ENCODE measurements around the gene CACNA2D3.

- no peak for TF ChIP-seq CTCF (IDR thresholded peaks at IDR 0.05)
- no peak for TF ChIP-seq POLR2A (IDR thresholded peaks at IDR 0.05)
Measured at GRCh38 chr3:54193093-54193492, 70.7 kb downstream of the CACNA2D3 start.

Measured in tibial nerve (tissue), 3 donors.